Stimulated activated CD8-positive, alpha-beta memory T cell treated with anti-CD3 and anti-CD28 coated beads, Interleukin-7, amount 100 ng/mL, for 4 hours (primary cell): ENCODE measurements around the gene ATP8A2.
A peak's percentile ranks its signal among the peaks of the same experiment; 100 is the strongest.
"Not testable (repeated sequence)": the region's sequence is repeated elsewhere in the genome, so short reads cannot be mapped to it uniquely, and the experiment has no call there.

ENCODE experiments used
- DNase-seq, 2 donors: peaks; one replicate each; pipeline ENCODE4 v3.0.0-alpha.2; 2020; ENCODE audit warnings: low read depth in 2 of 2

The ATP8A2 gene

DNA sequence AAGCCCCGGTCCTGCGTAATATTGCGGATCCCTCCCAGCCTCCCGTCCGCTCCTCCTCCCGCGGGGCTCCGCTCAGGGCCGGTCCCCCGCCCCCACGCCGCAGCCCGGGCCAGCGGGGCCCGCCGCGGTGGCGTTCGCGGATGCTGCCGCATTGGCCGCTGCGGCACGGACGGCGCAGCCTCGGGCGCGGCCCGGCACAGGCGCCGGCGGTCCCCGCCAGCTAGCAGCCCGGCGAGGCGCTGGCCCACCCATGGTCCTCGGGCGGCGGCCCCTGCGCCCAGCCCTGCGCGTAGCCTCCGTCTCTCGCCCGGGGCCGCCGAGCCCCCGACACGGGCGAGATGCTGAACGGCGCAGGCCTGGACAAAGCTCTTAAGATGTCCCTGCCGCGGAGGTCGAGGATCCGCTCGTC is at the start of gene ATP8A2:
TSS of gene ATP8A2 (plus strand) at position 100 of the 409 bp plus-strand sequence. CDS start at position 339, 239 bp downstream.
- DNase-seq, result no peak

DNA sequence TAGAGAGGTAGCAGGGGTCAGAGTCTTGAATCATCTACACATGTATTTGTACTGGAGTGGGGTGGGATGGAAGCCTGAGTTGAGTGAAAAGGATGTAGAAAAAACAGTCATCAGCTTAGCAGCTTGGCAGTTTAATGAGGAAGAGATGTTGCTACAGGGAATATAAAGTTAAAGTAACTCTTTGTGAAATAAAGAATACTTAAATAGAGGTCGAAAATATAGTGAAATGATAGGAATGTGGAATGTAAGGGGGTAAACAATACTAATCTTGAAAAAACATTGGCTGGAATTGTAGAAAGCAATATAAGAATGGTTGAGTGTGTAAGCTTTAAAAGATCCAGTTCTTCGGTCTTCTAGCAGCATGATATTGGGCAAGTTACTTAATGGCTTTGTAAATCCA is 47.7 kb upstream of the ATP8A2 start:
- no peak for DNase-seq

DNA sequence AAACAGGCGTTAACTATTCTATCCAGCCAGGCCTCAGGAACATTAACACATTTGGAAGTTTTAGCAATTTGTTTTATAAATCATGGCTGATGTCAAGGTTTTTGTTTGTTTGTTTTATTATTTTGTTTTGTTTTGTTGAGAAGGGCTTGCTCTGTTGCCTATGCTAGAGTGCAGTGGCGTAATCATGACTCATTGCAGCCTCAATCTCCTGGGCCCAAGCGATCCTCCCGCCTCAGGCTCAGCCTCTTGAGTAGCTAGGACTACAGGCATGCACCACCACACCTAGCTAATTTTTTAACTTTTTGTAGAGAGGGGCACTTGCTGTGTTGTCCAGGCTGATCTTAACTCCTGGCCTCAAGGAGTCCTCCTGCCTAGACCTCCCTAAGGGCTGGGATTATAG is 42.1 kb upstream of the ATP8A2 start:
- DNase-seq, result no peak

DNA sequence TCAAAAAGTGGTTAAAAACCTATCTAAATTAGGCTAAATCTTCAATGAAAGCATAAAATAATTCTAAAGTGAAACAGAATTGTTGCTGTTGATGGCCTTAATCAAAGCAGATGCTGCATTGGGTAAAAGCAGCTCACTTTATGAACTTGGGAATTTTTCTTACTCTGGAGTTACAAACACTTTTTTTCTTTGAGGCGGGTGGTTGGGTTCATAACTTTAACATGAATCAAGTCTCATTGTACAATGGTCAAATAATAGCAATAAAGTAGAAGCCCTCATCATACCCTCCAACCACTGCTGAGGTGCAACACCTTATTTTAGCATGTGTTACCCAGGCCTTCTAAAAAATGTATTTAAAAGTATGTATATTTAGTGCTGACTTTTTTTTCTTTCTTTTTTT is 41.2 kb upstream of the ATP8A2 start:
- DNase-seq, result no peak

DNA sequence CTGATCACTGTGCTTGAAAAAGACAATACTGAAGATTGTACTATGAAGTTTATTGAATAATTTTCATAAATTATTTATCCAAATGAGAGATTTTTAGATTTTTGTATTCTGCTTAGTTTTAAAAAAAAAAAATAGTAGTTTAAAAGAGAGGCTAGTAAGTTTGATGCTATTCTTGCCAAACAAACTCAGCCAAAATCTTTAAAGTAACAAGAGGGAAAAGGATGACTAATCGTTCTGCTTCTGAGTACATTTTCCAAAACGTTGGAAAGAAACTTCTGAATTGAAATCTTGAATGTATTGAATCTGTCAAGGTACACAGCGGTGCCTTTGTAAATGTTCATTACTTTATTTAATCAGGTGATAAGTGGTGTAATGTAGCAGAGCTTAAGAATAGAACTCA is 35.9 kb upstream of the ATP8A2 start:
- DNase-seq, result no peak

DNA sequence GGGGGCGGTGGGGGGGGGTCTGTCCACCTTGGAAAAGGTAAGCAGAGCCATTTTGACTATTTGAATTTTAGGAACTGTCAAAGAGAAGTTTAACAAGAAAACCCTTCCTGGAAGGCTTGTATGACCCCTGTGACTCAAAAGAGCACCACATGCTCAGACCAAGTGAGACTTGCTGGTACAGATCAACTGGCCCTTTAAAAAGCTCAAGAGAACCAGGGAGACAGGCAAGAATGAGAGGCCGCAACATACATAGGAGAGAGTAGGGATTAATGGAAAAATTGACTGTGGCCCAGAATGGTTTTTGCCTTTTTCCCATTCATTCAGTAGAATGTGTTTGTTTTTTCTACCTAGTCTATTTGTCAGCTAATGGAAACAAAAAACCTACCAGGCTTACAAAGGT is 26.2 kb upstream of the ATP8A2 start:
- no peak for DNase-seq

DNA sequence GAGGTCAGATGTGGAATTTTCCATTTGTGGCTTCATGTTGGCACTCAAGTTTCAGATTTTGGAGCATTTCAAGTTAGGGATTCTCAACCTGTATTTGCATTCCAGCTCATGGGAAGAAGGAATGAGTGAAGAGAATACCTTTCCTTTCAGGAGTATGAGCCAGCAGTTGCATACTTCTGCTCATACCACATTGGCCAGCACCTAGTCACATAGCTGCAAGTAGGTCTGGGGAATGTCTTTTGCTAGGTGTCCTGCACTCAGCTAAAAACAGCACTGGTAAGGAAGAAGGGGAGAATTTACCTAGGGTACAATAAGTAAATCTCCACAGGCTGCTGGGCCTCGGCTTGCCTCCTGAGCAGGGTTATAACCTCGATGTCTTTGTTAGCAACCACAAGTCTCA is 24.6 kb upstream of the ATP8A2 start:
- no peak for DNase-seq

DNA sequence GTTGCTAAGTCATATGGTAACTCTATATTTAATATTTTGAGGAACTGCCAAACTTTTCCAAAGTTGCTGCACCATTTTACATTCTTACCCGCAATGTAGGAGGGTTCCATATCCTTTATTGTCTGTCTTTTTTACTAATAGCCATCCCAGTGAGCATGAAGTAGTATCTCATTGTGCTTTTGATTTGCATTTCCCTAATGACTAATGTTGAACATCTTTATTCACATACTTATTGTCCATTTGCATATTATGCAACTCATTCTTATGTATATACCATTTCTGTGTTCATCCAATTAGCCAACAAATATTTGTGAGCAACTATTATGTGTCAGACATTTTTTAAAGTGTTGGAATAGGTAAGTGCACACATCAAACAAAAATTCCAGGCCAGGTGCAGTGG is 20.4 kb upstream of the ATP8A2 start:
- DNase-seq, result no peak

DNA sequence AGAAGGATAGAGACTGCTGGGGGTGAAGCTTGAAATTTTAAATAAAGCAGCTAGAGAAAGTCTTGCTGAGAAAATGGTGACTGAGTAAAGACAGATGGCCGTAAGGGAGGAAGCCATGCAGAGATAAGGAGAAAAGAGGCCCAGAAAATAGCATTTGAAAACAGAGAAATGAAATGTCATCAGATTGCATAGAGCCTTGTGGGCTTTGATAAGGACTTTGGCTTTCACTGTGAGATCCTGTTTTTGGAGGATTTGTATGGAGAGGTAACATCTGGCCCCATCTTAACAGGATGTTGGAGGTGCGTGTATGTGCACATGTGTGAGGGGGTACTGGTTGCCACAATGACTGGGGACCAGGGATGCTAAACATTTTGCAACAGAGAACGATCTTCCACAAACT is 19.5 kb upstream of the ATP8A2 start:
- no peak for DNase-seq

DNA sequence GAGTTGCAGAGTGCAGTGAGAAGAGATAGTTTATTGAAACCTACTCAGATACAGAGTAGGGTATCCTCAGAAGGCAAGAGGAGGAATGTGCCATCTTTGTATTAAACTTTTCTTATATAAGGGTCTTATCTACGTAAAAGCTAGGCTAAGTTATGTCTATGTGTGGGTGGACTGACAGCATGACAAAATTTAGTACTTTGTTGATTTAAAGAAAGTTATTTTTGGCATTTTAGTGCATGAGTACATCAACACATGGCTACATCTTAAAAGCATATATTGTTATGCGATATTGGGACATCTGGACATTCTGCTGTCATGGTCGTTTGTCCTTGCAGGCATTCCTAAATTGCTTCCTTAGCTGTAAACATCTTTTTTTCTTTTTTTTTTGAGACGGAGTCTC is 19.0 kb upstream of the ATP8A2 start:
- DNase-seq, result no peak

DNA sequence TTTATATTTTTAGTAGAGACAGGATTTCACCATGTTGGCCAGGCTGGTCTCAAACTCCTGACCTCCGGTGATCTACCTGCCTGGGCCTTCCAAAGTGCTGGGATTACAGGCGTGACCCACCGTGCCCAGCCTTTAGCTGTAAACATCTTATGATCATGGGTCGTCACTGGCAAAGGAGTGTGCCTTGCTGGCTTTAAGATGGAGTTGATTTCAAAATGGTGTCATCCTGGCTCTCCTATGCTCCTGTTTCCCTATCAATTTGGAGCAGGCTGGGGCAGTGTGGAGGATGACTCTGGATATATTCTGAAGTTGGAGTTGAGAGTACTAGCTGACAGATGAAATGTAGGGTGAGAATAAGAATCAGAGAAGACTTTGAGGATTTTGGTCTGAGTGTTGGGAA is 18.4 kb upstream of the ATP8A2 start:
- no peak for DNase-seq

DNA sequence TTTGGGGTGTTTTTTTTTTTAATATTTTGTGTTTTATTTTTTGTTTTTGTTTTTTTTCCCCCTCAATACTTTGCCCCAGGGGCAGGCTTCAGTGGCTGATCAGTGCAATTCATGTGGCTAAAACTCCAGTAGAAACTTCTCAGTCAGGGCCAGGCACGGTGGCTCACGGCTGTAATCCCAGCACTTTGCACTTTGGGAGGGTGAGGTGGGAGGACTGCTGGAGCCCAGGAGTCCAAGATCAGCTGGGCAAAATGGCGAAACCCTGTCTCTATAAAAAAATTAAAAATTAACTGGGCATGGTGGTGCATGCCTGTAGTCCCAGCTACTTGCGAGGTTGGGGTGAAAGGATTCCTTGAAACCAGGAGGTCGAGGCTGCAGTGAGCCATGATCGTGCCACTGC is 17.4 kb upstream of the ATP8A2 start:
- DNase-seq, result no peak

DNA sequence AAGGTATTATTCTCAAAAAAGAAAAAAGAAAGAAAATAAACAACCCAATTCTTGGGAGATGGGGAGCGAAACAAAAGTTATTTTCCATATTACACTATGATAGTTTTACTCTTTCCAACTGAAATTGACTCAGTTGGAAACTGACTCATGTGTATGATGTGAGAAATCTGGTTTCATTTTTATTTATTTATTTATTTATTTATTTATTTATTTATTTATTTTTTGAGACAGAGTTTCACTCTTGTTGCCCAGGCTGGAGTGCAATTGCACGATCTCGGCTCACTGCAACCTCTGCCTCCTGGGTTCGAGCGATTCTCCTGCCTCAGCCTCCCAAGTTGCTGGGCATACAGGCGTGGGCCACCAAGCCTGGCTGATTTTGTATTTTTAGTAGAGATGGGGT is 11.3 kb upstream of the ATP8A2 start:
- DNase-seq, result not testable (repeated sequence)

DNA sequence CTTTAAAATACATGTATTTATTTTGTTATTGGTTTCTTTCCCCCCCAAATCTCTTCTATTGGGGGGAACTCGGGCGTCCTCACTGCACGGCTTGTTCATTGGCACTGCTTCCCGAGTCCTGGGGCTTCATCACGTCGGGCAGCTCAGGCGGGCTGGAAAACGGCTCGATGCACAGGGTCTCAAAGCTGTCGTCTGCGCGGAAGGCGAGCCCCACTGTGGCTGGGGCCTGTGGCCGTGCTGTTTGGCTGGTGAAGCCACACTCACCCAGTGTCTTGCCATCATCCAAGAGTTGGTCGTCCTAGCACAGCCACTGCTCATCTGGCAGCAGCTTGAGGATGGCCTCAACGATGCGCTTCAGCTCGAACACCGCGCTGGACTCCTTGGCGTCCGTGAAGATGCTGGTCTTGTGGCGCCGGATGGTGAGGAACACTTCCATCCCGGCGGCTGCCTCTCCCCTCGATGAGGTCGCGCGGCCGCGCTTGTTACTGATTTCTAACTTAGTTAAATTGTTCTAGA is 6.0 kb upstream of the ATP8A2 start:
- DNase-seq, result no peak

DNA sequence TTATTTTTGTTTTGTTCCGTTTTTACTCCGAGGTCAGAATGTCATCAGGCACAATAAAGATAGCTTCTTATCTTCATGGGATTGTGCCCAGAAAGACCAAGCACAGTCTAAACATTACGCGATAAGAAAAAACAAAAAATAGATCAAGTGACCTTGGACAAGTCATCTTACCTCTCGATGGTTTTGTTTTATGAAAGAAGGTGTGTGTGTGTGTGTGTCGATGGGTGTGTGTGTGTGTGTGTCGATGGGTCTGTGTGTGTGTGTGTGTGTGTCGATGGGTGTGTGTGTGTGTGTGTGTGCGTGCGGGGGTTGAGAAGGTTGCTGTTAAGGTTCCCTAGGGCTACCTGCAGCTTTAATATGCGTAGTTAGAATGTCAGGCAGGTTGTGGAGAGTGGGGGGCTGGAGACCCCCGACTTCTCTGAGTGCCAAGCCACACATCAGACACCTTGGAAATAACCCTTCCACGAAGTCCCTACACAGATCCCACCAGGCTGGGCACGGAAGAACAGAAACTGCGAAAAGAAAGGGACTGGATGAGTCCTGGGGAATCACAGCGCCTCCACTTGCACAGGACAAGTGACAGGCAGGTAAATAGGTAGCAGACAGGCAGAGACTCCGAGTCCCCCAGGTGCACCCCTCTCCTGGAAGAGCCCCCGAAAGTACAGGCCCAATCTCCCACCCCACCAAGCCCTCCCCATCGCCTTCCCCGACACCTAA is 458 bp upstream of the ATP8A2 start:
- DNase-seq, result no peak

DNA sequence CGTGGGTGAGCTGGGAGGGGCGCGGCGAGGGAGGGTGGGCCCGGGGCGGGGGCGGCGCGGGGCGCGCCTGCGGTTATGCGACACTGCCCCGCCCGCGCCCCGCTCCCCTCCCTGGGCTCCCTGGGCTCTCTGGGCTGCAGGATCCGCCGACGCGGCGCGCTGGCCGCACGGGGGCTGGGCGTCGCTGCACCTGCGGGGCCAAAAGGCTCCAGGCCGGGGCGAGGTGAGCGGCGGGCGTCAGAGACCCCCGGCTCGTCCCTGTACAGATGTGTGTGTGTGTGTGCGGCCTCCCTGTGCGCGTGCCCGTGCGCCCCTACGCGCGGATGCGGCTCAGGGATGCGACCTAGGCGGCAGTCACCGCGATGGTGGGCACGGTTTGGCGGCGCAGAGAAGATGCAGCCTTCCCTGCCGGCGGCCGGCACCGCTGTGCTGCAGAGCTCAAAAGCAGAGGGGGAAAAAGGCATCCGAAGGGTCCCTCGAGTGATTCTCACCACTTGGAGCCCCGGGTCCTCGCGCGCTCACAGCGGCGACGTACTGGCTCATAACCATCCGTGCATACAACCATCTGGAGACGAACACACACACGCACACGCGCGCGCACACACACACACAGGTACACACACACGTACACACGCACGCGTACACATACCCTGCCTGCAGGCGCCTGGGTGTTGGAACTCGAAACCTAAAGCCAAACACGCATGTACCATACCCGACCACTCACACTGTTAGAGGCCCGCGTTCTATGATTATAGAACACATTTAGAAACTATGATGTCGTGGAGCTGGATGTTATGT is 709 bp downstream of the ATP8A2 start:
- no peak for DNase-seq

DNA sequence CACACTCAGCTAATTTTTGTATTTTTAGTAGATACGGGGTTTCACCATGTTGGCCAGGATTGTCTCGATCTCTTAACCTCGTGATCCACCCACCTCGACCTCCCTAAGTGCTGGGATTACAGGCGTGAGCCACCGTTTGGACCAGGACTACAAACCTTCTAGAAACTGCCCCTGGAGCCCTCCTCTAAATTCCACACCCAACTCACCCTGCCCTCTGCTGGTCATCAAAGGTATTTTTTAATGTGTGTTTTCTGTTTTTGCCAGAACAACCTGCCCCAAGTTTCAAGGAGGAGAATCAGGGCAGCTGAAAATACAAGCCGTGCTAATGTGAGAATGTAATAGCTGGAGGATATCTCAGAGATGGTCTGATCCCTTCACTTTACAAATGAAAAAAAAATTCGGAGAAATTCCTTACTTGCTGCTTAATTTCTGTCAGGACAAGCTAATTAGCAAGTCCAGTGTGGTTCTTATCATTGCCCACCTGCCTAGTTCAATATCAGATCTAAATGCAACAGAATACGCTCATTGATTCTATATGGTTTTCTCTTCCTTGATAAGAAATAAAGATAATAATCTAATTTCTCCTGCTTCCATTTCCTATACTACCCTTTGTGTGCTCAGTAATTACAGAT is 4.1 kb downstream of the ATP8A2 start:
- peak in 1 of 2 donors; percentile 1 for DNase-seq

DNA sequence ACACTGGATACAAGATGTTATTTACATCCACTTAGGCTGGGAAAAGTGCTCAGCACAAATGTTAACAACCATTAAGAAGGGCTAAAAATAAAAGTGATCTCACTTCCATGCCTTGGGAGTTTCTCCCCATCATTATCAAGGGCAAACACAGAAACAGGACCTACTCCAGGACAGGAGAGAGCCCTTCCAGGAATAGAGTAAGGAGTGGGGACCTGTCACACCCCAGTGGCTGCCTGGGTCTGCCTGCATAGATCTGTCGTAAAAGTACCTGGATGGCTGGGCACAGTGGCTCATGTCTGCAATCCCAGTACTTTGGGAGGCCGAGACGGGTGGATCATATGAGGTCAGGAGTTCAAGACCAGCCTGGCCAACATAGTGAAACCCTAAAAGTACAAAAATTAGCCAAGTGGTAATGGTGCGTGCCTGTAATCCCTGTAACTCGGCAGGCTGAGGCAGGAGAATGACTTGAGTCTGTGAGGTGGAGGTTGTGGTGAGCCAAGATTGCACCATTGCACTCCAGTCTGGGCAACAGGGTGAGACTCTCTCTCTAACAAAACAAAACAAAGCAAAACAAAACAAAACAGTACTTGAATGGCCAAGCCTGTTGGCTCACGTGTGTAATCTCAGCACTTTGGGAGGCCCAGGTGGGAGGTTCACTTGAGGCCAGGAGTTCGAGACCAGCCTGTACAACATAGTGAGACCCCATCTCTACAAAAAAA is 5.6 kb downstream of the ATP8A2 start:
- no peak for DNase-seq

DNA sequence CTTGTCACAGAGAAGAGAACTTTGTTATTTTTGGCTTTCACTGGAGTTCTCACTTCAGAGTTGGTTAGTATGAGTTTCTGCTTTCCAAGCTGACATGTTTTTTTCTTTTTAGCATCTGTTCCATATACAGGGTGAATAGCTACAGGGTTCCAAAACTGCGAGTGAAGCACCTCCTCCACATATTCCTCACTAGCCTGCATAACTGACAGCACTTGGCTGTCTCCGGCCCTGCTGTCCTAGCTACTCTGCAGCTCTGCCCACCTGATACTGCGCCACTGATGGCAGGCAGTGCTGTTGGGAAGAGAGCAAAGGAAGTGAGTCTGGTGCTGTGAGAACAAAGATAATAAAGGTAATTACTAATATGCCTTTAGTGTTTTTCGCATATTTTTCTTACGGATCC is 6.8 kb downstream of the ATP8A2 start:
- DNase-seq, result no peak

DNA sequence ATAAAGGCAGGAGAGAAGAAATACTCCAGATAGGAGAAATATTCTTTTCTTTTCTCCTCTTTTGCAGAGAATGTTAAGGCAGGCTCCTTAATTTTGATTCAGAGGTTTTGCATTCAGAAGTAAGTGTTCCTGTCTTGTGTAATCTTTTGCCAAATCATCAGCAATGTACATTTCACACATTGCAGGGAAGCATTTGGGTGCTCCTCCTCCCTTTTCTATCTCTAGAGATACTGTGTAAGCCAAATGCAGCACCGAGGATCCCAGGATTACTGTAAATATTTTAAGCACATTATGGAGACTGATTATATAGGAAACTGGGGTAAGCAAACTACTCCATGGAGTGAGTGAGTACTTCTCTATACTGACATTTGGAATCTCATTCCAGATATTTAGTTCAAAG is 7.2 kb downstream of the ATP8A2 start:
- no peak for DNase-seq

DNA sequence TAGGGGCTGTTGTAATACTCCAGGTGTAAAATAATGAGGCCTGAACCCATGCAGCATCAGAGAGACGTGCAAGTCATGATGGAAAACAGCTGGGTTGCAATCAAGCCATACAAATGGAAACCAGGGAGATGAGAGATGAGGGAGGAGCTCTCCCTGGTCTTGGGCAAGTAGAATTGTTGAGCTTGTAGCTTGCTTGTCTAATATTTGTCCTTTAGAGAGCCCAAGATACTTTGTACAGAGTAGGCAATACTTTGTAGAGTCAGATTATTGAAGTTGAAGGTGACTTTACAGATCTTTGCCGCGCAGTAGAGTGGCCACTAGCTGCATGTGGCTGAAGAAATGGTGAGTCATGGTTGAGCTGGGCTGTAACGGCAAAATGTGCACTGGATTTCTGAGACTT is 8.3 kb downstream of the ATP8A2 start:
- DNase-seq, result no peak

DNA sequence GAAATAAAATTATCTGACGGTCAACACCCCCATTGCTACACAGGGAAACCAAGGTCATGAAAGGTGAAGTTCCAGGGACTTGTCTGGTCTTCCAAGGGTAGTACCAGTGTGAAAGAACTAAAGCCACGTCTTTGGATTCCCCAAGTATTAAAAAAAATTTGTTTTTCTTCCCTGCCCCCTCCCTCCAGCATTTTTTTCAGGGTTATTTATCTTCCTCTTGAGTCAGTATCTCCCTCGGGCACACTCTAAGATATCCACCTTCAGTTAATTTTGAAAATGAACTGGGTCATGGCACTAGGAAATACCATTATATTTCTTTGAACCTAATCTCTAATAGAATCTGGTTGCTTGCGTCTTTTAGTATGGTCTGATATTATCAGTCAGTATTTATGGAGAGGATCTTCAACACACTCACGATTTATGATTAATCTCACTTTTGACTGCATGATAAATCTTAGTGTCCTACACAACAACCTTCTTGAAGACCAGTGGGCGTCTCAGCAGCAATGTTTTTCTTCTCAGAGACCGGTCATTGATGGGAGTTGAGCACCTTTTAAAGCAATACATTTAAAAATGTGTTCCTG is 9.1 kb downstream of the ATP8A2 start:
- no peak for DNase-seq
